GM21528 (cell line): Measurements from ENCODE around the gene CHAD.
"Not testable (repeated sequence)": the region's sequence is repeated elsewhere in the genome, so short reads cannot be mapped to it uniquely, and the experiment has no call there.

Experiments used
- ATAC-seq: cut with Tn5 transposase; IDR thresholded peaks from one replicate; pipeline ENCODE4 v1.9.1; 2021; ENCODE audit warnings: mild to moderate bottlenecking, moderate library complexity; ENCODE audit not compliant: unreplicated experiment, low FRiP score

CHAD gene

DNA sequence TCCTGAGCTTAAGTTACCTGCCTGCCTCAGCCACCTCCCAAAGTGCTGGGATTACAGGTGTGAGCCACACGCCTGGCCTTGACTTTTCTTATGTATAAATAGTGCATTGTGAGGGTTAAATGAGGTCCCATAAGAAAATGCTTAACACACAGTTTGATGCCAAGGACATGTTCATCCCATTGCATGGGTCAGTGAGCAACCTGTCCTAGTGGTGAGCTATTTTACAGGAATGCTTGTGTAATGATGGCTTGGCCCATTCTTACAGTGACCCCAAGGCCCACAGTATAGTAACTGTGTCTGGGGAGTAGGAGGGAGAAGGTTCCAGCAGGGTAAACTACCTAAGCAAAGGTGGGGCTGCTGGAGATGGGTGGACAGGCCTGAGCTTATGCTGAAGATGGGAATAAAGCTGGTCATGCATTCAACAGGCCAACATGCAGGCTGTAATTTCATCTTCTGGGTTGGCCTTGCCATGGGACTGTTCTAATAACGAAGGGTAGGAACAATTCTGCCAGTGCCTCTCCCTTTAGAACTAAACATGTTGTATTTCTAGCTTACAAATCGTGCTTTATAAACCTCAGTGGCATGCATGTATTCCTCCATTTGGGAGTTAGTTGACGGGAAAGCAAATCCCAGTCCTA is 36.4 kb downstream of the CHAD start:
- no peak for ATAC-seq

DNA sequence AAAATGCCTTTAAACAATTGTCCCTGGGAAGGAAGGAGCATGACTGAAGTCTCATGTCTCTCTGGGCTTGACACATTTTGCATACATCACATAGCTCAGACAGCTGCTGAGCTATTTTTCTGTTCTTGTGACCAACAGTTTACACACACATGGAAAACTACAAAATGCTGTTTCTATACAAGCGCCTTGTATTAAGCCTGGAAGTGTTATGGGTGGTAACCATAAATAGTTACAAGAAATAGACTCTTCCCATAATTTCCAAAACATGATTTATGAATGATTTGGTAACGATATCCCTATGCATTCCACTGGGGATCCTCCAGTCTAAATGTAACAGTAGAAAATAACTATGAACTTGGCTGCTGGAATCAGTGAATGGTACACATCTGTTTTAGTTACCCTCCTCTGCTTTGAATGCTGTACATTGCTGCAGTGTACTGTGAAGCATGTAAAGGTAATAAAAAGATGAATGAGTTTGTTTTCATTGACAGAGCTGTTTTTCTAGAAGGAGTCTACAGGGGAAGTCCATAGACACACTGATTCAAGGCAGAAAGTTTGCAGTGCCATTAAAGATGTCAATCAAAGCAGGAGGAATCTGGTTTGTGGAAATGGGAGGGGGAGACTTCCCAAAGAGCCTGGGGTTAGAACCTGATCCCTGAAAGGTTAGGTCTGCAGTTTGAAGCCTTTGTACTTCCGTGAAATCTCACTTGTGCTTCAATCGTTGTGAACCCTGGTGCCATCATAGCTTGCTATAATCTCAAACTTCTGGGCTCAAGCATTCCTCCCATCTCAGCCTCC is 37.7 kb downstream of the CHAD start:
- ATAC-seq, result no peak

DNA sequence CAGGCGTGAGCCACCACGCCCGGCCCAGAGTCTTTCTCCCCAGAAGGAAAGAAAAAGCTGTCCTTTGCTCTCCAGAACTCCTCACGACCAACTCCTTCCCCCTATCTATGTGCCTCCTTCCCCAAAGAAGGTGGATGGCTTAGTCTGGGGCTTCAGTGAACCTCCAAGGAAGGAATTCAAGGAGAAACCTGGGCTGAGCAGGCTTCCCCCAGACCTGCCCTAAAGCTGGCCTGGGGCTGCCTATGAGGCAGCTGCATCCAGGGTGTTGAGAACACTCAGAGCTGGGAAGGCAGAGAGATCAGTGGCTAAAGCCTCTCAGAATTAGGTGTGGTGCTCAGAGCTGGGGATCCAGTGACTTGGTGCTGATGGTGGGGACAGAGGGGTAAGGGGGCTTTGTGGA is 38.9 kb downstream of the CHAD start:
- ATAC-seq, result no peak

DNA sequence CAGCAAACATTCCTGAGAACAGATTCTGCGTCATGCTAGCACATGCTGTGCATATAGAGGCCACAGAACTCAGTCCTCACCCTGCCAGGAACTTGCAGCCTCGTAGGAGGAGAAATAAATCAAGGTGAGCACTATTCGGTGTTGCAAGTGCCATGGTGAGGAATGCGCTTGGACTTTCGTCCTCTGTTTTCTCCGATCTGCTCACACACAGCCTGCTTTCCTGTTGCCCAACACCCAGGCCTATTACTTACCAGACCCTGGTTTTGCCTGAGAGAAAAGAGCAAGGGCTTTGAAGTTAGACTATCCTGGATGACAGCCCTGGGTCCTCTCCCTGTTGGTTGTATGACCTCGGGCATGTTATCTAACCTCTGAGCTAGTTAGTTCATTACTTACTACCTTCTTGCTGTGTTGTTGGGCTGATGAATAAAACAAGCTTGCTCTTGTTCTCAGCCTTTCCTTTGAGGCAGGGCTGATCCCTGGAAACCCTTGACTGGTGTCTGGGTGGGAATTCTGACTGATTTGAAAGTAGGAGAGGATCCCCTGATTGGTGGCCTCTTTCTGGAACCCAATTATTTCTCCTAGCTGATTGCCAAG is 39.8 kb downstream of the CHAD start:
- ATAC-seq, result no peak

DNA sequence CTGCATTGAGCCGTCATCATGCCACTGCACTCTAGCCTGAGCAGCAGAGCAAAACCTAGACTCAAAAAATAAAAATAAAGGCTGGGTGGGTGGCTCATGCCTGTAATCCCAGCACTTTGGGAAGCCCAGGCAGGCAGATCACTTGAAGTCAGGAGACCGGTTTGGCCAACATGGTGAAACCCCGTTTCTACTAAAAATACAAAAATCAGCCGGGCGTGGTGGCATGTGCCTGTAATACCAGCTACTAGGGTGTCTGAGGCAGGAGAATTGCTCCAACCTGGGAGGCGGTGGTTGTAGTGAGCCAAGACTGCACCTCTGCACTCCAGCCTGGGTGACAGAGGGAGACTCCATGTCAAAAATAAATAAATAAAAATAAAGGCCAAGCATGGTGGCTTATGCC is 40.6 kb downstream of the CHAD start:
- ATAC-seq, result not testable (repeated sequence)

DNA sequence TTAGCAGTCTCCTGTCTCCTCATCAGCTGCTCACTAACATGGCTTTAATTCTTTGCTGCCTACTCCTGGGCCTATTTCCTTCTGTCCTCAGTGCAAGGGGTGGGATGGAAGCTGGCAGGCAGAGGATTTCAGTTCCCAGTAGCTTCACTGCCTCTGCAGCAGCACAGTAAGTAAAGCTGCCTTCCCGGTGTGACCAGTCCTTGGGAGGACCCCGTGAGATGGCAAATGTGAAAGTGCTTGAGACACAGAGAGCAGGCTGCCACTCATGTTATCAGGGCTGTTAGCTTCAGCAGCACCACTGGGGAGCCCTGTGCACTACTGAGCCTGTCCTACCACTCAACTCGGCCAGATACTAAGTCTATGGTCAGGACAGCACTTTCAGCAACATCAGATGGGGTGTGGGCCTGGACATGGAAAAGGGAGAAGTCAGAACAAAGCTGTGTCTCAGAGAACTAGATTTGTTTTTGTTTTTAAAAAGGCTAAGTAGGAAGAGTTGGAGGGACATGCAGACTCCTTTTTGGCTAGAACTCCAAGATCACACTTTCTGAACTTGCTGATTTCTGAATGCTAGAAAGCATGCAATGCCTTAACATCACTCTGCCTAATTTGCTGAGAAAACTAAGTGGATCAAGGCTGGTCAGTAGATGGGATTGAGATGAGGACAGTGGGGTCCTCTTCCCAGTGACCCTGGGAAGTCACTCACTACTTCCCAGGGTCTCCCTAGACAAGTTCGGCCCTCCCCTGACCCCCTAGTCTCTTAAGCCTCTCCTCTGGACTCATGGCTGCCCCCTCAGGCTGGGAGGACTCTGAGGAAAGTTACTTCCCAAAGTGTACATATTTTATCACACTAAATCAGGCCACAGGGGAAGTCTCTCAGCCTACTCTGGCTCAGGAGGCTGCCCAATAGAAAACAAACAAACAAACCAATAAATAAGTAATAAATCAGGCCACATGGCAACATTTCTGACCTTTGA is 41.6 kb downstream of the CHAD start:
- no peak for ATAC-seq

DNA sequence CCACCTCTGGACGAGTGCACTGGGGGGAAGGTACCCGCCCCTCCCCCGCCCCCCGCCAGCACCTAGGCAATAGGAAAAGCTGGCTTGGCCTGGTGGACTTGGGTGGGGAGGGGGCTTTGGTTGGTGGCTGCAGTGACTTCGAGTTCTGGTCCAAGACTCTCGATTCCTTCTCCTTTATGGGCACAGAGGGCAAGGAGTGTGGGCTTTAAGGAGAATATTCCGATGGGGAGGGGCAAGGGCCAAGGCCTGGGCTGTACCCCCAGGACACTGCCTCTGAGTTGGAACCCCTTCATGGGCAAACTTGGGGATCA is 42.3 kb downstream of the CHAD start:
- ATAC-seq, result no peak

DNA sequence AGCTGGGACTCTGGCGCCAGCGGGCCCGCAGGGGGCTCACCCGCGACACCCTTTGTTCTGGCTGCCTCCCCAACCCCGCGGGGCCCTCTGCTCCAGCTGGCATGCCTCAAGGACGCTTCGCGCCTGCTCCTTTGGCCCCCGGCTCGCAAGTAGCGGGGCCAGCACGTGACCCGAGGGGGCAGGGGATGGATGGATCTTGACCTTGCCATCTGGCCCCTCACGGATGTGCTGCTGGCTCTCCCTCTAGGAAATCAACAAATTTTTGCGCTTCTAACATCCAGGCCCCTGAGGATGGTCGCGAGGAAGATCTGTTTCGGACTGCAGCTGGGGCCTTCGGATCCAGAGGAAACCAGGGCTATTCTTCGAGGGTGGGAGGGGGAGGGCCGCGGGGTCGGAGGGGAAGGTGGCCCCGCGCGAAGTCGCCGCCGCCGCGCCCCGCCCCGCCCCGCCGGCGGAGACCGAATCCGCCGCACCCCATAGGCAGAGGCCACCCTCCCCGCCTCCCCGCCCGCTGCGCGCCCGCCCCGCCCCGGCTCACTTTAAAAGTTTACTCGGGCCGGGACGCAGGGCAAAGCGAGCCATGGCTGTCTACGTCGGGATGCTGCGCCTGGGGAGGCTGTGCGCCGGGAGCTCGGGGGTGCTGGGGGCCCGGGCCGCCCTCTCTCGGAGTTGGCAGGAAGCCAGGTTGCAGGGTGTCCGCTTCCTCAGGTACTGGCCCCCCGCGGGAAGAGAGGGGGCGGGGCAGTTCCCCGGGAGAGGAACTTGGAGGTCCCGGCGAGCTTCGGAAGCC is 42.8 kb downstream of the CHAD start, which contains the start of gene ACSF2:
Gene ACSF2, plus strand, starts transcription at position 537 of the 790 bp plus-strand sequence. Its CDS starts 44 bp downstream, at position 581.
- peak; percentile 54 for ATAC-seq

DNA sequence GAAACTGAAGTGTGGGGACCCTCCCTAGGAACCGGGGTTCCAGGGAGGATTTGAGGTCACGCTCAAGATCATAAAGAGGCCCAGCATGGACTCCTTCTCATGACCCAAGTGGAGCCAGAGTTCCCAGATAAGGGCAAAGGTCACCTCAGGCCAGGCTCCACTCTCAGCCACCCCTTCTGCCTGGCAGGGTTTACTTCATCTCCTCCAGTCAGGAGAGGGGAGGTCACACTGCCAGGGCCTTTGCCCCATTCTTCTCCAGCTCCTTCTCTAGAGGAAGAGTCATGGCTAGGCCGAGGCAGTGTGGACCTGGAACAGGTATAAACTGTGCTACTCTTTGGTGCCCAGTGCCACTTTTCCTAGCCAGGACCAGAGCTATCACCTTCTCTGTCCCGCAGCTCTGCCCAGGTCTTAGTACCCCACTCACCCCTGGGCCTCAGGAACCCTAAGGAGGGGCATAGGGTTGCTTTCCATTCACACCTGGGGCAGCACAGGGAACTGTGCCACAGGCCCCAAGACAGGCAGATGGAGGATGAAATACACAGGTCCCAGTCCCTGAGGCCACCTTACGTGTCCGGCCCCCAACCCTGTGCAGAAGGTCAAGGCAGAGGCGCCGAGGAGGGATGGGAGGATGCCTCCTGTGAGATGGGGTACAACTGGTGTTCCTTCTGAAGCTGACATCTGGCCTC is 43.5 kb downstream of the CHAD start:
- ATAC-seq, result no peak

DNA sequence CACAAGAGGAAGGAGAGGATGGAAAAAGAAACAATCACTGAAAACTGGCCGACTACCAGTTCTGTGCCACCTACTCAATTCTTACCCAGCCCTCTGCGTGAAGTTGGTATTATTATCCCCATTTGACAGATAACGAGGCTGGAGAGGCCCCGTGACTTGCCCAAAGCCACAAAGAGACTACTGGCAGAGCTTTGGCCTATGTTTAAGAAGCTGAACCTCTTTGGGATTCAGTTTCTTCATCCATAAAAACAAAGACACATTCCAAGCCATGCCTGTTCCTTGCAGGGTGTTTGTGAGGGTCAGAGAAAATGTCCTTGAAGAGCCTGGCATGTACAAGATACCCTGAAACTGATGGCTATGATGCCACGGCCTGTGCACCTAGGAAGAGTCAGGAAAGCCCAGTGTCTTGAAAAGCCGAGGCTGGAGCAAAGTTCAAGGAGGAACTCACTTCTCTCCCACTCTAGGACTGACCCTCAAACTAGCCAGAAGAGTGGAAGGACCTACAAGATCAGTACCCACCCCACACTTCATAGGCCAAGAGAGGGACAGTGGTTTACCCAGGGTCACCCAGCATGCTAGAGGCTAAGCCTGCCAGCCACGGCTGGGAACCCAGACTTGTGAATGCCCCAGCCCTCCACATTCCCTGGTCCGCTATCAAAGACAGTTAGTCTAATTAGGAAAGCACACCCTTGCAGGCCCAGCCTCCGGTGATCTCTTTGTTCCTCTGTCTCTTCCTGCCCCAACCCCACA is 44.3 kb downstream of the CHAD start:
- no peak for ATAC-seq

DNA sequence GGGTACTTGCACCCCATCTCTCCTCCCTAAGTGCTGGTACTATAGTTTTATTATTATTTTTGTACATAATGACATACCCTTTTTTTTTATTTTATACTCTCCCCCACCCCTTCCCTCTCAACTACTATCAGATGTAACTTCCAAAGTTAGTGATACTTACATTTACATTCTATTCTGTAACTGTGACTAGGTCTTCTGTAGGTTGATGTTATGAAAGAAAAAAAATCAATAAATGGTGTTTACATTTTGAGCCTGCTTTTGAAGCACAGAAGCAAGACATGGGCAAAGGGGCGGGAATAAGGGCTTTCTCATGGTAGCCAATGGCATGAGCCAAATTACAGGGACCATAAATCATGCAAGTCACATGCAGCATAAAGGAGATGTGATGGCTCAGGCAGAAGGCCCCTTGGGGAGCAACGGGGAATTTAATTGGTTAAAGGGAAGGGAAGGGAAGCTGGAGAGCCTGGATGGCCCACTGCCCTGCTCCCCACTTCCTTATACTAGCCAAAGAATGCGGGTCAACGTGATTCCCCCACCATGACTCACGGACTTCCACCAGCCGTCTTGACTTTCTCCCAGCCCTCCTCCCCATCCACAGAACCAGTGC is 45.0 kb downstream of the CHAD start:
- no peak for ATAC-seq

DNA sequence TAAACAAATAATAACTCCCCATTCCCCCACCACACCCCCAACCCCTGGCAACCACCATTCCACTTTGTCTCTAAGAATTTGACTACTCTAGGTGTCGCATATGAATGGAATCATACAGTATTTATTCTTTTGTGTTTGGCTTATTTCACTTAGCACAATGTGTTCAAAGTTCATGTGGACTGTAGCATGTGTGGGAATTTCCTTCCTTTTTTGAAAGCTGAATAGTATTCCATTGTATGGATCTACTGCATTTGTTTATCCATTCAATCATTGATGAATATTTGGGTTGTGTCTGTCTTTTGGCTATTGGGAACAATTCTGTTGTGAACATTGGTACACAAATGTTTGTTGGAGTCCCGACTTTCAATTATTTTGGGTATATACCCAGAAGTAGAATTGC is 45.9 kb downstream of the CHAD start:
- ATAC-seq, result no peak

DNA sequence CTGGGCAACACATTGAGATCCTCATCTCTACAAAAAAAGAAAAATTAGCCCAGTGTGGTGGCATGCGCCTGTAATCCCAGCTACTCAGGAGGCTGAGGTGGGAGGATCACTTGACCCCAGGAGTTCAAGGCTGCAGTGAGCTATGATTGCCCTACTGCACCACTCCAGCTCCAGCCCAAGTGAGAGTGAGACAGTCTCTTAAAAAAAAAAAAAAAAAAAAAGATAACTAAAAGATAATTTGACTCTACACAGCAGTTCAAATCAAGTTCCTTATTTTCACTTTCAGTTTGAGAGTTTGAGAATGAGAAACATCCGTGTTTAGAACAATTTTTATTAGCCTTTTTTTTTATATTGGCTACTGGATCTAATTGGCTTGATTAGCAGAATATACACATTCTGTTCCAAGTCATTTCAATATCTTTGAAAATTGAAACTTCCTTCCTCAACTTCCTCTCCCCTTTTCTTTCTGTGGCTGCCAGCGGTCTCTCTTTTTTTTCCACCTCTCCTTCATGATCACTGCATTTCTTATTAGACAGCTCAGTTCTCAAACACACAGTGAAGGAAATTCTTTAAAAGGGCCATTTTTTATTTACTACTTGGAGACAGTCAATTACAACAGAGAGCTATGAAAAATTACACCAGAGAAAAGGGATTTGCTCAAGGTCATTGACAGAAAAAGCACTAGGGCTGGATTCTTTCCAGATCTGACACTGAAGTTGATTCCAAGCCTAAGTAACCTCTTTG is 47.2 kb downstream of the CHAD start:
- ATAC-seq, result no peak

DNA sequence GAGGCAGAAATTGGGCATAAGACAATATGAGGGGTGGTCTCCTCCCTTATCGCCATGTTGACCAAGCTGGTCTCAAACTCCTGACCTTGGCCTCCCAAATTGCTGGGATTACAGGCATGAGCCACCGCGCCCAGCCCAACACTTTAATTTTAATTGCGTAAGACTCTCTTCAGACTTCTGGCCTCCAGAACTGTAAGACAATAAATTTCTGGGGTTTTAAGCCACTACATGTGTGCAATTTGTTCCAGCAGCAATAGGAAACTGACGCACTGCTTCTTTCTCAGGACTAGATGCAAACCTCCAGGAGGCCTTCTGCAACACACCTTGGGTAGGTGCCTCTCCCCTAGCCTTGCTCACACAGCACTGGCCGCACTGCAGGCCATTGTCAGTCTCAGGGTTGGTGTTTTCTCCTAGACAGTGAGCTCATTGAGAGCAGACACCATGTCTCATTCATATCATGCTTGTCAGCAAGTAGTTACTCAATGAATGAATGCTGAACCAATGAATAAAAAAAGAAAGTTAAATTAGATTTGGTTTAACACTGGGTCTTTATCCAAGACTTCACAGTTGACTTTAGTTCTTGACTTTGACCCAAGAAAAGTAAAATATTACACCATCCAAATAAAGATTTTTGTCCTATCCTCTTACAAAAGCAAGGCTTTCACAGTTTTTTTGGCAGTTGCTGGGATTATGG is 48.1 kb downstream of the CHAD start:
- ATAC-seq, result no peak

DNA sequence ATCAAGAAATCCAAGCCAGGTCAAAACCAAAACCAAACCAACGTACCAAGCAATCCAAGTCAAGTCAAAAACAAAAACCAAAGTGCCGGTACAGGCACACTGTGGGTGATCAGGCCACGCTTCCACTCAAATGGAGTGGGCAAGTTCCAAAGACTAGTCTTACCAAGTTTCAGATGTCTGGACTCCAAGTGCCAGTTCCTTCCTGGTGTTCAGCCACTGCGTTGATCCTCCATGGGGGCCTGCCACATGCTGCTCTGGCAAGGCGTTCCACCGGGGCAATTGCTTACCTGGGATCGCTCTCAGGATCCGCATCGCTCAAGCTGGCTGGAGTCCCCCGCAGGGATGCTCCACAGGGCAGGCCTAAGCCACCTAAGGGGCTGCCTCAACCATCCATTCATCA is 49.1 kb downstream of the CHAD start:
- not testable (repeated sequence) for ATAC-seq

DNA sequence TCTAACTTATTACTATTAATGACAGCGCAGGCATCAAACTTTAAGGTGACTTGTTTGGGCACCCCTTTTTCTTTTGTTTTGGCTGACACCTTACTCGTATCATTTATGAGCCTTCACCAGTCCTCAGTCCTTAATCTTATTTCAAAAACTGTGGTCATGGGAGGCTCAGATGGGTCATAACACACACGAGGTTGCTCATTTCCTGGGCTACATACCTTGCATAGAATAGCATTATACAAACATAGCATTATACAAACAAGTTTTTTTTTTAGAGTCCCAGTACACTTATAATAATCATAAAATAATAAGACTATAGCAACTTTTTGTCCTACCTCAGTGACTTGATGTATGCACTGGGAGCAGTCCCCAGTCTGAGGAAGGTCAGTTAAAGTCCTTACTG is 53.9 kb downstream of the CHAD start:
- ATAC-seq, result no peak
